Stimulated activated CD4-positive, alpha-beta T cell treated with anti-CD3 and anti-CD28 coated beads, Interleukin-4, amount 100 ng/mL, for 48 hours (primary cell): ENCODE measurements around the gene STARD10.

ENCODE experiments used
- DNase-seq, 2 donors: peaks; one replicate each; pipeline ENCODE4 v3.0.0-alpha.2; 2020; ENCODE audit warnings: low read depth in 2 of 2

STARD10 gene

DNA sequence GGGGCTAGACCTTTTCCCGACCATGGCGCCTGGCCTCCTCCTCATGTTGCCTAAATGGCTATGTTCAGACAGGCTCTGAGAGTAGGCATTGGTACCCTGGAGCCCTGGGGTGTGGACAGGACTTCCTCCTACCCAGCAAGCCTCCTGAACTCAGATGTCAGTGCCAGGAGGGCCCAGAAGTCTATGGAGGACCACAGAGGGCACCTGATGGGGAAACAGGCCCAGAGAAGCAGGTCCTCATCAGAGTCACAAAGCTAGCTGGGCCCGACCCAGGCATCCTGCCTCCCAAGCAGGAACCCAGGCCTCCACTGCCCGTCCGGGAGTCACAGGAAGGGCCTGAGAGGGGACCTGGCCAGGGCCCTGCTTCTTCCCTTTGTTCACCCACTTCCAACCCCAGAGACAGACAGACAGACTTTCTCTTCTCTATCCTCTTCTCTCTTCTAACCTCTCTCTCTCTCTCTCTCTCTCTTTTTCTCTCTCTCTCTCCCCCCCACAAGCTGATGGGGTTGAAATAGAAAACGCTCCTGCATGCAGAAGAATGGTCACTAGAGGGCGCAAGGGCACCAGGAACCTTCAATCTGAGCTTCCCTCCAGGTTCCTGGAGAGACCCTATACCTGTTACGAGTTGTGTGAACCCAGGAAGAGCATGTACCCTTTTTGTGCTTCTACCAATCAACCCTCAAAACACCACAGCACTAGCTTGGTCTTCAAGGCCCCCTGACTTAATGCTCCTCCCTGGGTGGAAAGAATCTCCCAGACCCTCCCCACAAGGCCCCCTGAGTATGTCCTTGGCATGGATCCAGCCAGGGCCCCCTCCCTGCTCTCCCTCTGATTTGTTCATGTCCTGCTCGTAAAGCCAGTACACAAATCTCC is 68.8 kb downstream of the STARD10 start:
- peak; percentile 63 to 70 for DNase-seq

DNA sequence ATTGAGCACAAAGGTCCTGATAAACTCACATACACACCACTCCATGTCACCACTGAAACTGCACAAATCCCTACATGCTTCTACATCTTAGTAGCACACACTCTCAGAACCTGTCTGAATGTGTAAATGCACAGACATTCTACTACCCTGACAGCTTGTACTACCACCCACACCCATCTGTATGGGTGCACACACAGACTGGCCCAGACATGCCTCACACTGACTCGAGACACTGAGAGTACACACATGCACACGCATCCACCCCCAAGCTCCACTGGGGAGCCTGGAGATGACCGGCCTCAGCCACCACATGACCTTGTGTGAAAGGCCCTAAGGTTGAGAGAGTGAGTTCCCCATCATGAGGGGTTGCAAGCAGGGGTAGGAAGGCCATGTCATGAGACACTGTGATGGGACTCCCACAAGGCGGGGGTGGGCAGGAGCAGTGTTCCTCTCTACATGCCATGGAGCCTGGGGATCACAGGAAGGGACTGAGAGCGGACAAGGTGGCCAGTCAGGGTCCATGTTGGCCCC is 69.8 kb downstream of the STARD10 start:
- DNase-seq = no peak

DNA sequence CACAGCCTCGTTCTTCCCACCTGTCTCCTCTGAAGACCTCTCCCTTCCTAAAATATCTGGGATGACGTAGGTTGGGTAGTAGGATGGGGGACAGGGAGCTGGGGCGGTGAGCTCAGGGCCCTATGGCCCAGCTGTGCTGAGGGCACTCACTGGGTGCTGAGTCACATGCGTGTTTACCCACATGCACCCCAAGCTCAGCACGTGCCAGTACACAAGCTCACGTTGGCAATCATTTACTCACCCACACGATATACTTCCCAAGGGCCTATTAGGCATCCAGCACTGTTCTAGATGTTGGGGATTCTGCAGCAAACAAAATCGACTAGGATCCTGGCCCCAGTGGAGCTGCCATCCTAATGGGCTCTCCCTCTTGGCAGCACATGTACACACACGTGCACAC is 70.3 kb downstream of the STARD10 start:
- no peak for DNase-seq

DNA sequence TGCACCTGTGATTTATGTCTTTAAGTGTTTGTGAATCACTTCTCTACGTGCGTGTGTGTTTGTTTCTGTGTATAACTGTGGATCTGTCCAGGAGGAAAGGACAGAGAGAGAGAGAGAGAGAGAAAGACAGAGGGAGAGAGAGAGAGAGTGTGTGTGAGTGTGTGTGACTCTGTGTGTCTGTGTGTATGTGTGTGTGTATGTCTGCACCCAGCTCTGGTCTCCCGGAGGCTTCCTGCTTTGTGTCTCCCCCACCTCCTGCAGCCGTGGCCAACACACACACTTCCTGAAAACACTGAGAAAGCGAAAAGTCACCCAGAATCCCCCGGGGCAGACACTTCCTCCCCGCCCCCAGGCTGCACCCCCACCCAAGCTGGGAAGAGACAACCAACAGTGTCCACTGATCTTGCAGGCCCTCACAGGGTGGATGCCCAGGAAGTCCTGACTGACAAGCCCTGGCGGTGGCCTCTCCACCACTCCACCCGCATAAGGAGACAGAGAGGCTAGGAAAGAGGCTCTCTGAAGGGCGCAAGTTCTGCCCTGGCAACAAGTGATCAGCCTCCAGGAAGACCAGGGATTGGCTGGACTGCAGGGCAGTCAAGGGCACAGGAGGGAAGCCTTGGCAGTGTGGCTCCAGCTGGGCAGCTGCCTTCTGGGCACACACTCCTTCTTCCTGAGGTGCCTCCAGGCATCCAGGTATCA is 71.6 kb downstream of the STARD10 start:
- peak; percentile 71 for DNase-seq

DNA sequence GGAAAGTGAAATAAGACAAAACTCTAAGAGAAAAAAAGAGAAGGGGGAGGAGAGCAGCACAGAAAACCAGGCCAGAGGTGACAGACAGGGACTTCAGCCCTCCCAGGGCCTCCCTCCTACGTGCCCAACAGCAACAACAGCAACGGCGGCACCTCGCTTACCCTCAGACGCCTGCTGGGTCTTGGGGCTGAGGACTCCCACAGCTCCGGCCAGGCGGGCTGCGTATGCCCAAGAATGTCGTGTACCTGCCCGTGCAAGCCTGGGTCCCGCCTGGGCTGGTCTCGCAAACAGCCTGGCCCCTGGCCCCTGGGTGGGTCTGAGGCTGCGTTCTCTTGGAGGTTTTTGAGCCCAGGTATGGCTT is 72.2 kb downstream of the STARD10 start:
- DNase-seq = peak; percentile 16 to 29

DNA sequence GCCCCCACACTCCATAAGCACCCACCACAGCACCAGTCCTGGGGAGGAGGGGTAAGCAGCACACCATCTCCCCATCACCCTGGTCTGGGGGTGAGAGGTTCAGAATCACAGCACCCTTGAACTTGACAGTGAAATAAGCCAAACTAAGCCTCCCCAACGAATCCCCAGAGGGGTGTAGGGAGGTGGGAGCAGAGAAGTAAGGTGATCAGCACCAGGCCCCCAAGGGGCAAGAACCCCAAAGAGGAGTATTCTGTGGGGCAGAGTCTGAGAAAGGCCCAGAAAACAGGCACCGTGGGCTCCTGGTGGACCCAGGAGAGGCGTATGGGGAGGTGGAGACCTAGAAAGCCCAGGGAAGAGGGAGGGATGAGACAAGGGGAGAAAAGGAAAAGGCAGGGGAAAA is 72.6 kb downstream of the STARD10 start:
- DNase-seq = no peak

DNA sequence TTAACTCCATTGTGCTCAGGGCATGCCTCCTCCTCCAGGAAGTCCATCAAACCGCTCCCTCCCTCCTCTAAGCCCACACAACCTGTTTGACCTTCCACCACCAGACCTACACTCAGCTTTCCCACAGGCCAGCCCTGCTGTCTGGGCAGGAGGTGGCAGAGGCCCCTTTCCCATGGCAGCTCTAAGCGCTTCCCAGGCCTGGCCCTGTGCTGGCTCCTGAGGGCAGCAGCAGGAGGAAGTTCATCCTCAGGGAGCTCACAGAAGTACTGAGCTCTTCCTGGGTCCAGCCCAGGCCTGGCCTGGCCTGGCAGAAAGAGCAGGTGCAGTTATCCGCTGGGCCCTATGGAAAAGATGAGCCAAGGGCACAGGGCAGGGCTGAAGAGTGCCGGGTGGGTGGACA is 73.1 kb downstream of the STARD10 start:
- DNase-seq = no peak

DNA sequence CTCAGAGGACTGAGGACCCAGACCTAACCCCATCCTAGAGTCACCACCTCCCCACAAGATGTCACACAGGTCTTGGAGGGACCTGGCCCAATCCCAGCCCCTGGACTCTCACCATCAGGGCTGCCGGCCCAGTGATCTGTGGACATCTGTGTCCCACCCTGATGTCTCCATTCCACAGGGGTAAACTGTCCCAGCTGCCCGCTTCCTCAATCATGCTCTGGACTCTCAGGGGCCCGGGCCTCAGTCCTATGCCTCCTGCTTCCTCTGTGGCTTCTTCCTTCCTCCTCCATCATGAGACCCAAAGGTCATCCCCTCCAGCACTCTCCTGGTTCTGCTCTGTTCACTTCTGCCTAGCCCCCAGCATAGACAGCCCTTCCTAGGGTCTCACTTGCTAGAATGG is 73.8 kb downstream of the STARD10 start:
- no peak for DNase-seq

DNA sequence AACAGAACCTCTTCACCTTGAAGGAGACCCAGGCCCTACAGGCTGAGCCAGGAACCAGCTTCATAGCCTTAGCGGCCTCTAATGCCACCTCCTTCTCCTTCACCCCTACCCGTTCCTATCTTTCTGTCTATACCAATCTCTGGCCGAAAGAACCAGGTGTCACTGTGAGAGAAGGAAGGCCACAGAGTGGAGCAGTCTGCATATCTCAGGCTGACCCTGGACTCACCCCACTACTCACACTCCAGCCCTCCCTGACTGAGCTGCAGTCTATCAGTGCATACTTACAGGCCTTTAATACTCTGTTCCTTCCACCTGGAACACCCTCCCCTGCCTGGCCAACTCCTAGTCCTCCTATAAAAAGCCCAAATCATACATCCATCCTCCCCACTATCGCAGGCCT is 74.3 kb downstream of the STARD10 start:
- DNase-seq = no peak

DNA sequence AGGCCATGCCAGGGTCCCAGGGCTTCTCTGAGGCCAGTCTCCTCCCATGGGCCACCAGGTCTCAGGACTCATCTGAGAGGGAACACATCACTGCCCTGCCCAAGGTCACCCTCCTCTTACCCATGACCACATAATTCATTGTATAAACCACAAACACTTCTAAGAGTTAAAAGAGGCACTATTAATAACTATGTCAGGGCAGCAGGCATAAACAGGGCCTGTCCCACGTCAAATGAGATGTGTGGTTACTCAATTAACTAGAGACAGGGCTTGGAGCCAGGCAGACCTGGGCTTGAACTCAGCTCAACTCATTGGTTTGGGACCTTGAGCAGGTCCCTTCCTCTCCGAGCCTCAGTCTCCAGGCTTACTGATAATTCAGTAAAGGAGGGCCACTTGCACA is 74.7 kb downstream of the STARD10 start:
- no peak for DNase-seq

DNA sequence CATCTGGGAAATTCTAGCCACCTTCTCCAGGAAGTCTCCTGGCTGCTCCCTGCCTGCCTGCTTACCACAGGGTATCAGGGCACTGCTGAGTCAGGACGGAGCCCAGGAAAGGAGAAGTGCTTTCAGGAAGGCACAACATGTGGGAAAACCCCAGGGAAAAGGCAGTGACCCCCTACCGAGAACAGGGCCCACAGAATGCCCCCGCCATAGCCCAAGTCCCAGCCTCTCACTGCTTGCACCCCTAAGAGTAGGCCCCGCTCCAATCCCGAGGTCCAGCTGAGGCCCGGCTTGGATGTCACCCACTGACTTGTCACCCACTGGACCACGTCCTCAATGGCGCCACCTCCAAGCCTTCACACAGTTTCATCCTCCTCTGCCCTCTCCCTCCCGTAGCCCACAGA is 75.7 kb downstream of the STARD10 start:
- DNase-seq = no peak

DNA sequence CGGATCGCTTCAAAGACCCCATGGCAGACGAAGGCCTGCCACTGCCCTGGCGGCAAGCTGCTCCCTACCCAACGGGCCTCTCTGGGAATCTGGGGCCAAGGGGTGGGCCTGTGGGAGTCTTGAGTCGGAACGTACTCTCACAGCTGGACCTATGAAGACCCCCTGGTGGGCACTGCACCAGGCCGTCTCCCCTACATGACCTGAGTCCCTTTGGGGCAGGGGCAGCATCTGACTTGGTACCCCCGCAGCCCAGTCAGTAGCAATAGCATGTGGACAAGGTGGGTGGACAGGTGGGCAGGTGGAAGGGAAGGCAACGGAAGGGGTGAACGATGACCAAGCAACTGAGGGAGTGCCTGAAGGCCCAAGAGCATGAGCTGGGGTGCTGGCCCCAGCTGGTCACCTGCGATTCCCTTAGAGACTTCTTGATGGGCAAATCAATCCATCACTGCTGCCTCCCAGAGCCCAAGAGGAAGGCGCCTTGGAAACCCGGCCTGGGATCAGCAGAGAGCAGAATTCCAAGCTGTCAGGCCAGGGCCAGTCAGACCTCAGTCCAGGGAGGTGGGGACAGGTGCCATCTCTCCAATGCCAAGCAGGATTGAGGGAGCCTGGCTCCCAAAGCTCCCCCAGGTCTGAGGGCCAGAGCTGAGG is 76.9 kb downstream of the STARD10 start:
- no peak for DNase-seq

DNA sequence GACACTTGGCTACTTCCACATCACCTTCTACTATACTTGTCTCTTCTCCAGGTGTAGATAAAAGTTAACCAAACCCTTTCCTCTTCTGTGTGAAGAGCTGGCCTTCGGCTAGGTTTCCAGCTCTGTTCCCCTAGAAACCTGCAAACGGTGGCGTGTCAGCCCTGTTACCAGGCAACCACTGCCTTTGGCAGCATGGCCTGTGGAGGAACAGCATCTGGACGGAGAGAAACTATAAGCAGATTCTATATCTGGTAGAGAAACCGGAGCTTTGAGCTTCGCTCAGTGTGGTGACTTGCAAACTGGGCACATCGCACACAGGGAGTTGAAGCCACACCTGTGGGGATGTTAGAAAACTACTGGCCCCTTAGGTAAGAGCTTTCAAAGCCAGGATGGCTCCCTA is 77.6 kb downstream of the STARD10 start:
- DNase-seq = no peak

DNA sequence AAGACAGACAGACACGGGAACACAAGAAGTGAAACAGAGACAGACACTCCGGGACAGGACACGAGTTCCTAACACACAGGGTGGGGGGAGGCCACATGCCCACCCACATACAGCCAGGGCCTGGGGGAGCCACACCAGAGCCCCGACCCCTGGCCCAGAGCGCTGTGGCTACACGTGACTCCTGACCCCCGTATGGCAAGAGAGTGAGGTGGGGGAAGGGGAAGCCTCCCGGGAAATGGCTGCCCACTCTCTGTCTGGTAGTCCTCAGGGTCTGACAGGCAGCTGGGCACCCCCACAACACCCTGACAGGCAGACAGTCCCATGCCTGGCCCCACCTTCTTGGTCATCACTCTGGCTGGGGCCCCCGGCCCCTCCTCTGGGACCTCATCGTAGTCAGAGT is 81.0 kb downstream of the STARD10 start:
- no peak for DNase-seq

DNA sequence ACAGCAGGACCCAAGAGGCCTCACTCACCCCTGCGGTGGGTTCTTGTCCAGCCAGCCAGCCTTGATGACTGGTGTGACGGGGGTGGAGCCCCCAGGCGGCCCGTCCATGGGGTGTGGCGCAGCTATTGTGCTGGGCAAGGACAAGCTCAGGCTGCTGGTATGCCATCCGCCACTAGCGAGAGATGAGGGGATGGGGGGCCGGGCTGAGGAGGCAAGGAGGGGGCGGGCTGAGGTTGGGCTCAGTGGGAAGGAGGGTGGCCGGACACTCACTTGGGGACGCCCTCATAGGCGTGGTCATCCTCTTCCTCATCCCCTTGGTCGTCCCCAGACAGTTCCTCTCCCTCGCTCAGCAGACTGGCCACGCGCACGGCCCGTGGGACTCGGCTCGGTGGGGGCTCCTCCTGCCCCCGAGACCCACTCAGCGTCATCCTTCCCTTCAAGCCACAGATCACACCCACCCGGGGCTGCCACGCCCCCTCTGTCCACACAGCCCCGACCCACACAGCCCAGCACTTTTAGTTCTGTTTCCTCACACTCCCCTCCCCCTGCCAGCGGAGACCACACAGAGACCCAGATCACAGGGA is 81.6 kb downstream of the STARD10 start:
- no peak for DNase-seq

DNA sequence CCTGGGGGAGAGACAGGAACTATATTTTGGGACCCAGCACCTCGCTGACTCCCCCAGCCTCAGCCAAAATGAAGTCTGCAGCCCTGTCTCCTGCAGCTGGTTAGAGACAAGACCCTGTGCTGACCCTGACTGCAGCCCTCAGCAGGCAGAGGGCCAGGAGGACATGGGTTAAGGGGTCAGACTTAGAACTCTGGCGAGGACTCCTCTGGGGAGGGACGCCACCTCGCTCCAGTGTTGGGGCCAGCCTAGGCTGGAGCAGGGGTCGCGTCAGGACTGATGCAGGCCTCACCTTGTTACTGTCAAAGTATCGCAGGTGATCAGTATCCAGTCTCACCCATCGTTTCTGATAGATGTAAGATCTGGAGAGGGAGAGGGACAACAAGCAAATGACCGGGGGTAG is 82.7 kb downstream of the STARD10 start:
- no peak for DNase-seq

DNA sequence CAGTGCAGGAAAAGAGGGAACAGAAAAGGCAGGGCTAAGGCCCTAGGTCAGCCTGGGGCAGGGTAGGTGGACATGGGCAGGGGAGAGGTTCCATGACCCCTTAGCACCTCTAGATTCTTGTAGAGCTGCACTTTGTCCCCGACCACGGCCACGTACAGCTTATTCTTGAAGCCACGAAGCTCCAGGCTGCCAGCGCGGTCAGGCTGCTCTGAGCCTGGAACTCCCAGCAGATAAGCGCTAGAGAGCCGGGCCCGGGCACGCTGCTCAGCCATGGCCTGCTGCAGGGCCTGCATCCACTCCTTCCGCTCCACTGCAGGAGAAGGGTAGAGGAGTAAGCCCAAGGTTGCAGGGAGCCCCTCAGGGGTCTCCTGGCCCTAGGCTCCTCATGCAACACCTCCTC is 83.6 kb downstream of the STARD10 start:
- DNase-seq = no peak

DNA sequence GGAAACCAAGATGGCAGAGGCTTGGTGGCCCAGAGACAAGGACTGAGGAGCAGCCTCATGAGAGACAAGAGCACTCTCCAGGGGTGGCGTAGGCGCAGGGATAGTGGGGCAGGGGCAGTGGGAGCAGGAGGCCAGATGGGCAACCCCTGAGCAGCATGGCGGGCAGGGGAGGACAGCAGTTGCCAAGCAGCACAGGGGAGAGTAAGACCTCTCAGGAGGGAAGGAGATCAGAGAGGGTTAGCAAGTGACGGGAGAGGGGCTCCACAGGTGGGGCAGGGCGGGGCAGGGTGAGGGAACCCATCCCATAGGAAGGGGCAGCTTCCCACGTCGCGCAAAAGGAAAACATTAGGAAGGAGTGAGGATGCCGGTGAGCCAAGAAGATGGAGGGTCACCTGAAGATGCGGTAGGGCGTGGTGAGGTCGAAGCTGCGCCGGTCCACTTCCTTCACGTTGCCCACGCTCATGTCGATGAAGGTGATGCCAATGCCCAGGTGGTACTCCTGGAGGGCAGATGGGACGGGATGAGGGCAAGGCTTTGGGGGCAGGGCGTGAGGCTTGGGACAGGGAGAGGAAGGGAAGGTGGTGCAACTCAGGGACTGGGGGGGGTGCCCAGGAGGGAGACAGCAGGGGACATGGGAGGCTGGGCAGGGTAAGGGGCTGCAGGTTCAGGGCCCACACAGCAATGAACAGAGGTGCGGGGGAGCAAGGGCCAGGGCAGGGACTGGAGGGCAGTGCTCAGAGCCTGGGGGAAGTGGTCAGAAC is 84.2 kb downstream of the STARD10 start:
- no peak for DNase-seq

DNA sequence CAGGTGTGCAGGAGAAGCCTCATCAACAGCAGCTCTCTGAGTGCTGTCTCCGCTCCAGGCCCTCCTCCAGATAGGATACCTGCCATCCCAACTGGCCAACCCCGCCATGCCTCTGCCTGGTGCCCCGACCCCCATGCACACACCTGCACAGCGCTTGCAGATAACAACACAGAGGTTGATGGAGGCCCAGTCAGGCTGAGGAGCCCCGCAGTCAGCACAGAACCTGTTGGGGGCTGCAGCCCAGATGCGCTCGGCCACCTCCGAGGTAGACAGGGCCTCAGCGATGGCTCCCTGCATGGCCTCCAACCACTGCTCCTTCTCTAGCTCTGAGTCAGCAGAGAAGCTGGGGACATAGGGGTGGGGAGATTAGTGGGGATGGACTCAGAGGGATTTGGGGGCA is 86.8 kb downstream of the STARD10 start:
- DNase-seq = no peak

DNA sequence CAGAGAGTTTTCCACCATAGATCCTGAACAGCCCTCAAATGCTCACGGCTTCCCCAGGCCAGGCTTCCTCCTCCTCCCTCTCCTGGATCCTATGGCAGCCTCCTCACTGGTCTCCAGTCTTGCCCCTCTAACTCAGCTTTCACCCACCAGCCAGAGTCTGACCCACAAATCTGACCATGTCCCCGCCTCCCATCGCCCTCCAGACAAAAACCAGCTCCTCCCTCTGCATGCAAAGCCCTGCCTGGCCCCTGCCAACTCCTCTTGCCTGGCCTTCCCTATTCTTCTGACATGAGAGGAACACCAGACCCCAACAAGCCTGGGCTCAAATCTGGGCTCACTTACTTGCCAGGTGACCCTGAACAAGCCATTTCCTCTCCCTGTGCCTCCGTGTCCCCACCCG is 87.3 kb downstream of the STARD10 start:
- no peak for DNase-seq
